LNCAP (cell line): Measurements from ENCODE around the gene CLDN3.

Experiments
- TF ChIP-seq, protein P1 (sequence below): fragments of 450-650 bp; IDR thresholded peaks from 2 replicates; pipeline ENCODE4 v1.5.1; 2017; ENCODE audit warnings: mild to moderate bottlenecking

CLDN3 gene

DNA sequence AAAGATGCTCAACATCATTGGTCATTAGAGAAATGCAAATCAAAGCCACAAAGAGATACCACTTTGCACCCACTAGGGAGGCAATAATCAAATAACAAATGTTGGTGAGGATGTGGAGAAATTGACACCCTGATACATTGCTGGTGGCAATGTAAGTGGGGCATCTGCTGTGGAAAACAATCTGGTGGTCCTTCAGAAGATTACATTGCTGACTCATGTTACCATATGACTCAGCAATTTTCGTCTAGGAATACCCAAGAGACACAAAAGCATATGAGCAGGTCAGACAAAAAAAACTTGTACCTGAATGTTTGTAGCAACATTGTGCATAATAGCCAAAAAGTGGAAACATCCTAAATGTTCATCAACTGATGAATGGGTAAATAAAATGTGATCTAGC is 4.9 kb upstream of the CLDN3 start:
- TF ChIP-seq, protein P1, sequence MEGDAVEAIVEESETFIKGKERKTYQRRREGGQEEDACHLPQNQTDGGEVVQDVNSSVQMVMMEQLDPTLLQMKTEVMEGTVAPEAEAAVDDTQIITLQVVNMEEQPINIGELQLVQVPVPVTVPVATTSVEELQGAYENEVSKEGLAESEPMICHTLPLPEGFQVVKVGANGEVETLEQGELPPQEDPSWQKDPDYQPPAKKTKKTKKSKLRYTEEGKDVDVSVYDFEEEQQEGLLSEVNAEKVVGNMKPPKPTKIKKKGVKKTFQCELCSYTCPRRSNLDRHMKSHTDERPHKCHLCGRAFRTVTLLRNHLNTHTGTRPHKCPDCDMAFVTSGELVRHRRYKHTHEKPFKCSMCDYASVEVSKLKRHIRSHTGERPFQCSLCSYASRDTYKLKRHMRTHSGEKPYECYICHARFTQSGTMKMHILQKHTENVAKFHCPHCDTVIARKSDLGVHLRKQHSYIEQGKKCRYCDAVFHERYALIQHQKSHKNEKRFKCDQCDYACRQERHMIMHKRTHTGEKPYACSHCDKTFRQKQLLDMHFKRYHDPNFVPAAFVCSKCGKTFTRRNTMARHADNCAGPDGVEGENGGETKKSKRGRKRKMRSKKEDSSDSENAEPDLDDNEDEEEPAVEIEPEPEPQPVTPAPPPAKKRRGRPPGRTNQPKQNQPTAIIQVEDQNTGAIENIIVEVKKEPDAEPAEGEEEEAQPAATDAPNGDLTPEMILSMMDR = no peak

DNA sequence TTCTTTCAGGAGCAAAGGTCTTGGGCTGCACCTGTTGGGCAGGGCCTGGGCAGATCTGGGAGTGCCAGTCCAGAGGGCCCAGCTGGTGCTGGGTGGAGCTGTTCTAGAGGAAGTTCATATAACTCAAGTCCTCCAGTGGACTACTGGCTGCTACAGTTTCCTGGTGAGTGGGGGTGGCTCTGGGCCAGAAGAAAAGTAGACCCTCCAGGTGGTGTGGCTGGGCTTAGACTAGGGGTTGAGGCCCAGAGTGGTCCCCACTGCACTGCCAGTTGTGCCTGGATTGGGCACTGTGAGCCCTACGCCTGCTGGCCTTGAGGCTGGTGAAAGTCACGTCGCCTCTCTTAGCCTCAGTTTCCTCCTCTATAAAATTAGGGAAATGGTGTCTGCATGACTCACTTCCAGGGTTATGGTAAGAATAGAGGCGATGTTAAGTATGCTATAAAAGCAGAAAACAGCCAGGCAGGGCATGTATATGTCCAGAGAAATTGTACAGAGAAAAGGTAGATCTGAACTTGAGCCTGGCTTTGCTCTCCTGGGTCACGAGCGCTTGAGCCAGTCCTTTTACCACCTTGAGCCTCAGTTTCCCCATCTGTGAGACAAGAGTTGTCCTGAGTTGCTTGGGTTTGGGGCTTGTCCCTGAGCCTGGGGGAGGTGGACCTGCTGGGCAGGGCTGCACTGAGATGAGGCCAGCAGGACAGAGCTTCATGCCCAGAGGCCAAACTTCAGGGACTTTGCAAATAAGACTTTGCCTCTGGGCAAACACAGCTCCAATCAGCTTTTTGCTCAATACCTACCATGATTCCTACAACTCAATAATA is 3.8 kb upstream of the CLDN3 start:
- TF ChIP-seq, protein P1 = no peak

DNA sequence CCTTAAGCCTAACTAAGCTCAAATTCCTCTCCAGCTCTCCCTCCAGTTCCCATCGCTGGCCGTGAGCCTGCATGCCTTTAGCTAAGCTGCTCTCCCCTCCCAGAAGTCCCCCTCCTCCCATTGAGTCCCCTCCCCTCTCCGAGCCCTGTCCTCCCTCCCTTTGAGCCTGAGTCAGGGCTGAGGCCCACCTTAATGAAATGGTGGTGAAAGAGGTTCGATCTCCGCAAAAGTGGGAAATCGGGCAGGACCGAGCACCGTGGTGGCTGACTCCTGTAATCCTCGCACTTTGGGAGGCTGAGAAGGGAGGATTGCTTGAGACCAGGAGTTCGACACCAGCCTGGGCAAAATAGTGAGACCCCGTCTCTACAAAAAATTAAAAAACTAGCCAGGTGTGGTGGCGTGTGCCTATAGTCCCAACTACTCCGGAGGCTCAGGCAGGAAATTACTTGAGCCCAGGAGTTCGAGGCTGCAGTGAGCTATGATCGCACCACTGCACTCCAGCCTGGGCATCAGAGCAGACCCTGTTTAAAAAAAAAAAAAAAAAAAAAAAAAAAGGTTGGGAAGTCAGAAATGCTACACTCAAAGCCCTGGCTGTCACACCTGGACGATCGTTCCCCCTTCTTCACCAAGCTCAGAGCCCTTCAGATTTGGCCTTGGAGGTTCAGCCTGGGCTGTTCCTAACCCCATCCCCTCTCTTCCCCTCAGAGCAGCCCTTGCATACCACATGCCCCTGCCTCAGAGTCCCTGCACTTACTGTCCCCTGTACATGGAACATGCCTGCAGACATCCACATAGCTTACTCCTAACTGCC is 995 bp upstream of the CLDN3 start:
- TF ChIP-seq, protein P1 = no peak

DNA sequence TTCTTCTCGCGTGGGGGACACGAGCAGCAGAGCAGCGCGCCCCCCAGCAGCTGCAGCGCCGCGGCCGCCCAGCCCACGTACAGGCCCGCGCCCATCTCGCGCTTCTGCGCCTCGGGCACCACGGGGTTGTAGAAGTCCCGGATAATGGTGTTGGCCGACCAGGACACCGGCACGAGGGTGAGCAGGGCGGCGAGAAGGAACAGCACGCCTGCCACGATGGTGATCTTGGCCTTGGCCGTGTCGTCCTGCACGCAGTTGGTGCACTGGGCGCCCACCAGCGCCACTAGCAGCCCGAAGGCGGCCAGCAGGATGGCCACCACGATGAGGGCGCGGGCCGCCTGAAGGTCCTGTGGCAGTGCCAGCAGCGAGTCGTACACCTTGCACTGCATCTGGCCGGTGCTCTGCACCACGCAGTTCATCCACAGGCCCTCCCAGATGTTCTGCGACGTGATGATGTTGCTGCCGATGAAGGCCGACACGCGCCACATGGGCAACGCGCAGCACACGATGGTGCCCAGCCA is 529 bp downstream of the CLDN3 start:
- TF ChIP-seq, protein P1 = no peak

DNA sequence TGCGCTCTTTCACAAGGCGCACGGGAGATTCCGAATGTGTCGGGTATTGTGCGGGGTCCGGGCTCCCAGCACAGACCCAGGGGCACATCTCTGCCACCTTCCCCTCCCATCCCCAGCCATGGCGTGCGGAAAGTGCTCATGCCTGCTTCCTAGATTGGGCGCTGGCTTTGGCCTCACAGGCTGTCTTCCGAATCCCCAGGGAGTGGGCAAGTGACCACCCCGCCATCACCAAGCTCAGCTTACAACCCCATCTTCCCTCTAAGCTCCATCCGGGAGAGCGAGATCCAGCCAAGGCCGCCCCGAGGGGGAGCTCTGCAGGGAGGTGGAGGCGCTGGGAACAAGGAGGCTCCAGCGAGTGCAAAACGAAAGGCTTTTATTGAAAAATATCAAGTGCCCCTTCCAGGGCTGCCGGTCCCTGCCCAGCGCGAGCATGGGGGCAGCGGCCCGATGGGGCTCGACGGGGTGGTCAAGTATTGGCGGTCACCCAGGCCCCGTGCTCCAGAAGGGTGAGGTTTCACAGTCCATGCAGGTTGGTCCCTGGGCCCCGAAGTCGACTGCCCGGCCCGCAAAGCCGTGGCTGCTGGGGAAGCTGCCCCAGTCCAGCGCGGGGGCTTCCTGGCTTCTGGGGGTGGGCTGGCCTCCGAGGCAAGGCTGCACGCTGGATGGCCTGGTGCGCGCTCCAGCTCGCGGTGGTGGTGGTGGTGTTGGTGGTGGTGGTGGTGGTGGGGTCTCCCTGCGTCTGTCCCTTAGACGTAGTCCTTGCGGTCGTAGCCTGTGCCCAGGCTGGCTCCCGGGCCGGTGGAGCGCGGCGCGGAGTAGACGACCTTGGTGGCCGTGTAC is 1.2 kb downstream of the CLDN3 start:
- TF ChIP-seq, protein P1 = no peak

DNA sequence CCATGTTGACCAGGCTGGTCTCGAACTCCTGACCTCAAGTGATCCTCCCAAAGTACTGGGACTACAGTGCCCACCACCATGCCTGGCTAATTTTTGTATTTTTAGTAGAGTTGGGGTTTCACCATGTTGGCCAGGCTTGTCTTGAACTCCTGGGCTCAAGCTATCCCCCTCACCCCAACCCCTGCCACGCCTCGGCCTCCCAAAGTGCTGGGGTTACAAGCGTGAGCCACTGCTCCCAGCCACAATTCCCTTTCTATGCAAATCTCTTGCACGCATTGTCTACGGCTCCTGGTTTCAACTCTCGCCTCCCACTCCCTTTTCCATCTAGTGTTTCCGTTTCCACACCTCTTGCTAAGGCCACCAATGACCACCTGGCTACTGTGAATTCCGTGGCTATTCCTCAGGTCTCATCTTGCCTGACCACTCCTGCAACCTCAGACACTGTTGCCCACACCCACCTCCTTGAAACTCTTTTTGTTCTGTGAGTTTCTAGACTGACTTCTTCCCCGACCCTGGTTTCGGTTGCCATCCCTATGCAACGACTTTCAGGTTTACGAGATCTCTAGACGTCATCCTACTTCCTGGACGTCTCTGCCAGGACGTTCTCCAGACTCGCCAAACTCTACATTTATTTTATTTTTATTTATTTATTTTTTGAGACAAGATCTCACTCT is 3.4 kb downstream of the CLDN3 start:
- TF ChIP-seq, protein P1 = no peak

DNA sequence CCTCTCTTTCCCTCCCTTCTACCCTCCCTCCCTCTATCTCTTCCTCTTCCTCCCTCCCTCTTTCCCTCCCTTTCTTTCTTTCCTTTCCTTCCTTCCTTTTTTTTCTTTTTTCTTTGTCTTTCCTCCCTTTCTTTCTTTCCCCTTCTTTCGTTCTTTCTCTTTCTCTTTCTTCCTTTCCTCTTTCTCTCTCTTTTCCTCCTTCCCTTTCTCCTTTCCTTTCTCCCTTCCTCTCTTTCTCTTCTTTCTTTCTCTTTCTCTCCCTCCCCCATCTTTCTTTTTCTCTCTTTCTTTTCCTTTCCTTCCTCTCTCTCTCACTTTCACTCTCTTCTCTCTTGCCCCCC is 7.4 kb downstream of the CLDN3 start:
- TF ChIP-seq, protein P1 = no peak
